ENCODE measurements around the gene ANKRD60.

DNA sequence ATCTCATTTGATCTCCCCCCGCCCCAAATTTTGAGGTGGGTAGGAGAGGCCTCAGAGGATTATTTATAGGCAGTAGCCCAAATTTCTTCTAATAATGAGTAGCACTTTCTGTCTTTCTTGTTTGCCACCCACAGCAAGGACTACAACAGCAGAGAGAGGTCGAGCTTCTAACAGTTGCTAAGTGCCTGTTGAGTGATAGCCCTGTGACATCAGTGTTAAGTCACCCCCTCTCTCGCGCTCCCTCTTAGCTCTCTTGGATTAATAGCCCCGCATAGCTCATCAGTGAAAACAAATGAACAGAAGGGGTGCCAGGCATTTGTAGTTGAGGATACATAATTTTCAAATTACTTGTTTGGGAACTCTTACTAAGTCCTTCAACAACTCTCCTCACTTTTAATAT, 3.5 kb downstream of the ANKRD60 start:
- TF ChIP-seq, protein P1, sequence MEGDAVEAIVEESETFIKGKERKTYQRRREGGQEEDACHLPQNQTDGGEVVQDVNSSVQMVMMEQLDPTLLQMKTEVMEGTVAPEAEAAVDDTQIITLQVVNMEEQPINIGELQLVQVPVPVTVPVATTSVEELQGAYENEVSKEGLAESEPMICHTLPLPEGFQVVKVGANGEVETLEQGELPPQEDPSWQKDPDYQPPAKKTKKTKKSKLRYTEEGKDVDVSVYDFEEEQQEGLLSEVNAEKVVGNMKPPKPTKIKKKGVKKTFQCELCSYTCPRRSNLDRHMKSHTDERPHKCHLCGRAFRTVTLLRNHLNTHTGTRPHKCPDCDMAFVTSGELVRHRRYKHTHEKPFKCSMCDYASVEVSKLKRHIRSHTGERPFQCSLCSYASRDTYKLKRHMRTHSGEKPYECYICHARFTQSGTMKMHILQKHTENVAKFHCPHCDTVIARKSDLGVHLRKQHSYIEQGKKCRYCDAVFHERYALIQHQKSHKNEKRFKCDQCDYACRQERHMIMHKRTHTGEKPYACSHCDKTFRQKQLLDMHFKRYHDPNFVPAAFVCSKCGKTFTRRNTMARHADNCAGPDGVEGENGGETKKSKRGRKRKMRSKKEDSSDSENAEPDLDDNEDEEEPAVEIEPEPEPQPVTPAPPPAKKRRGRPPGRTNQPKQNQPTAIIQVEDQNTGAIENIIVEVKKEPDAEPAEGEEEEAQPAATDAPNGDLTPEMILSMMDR (IDR thresholded peaks at IDR 0.05): no peak
- TF ChIP-seq POLR2A (IDR thresholded peaks at IDR 0.05): no peak
